NT2/D1 (cell line): Measurements from ENCODE around the gene CDKL5.
A peak's percentile ranks its signal among the peaks of the same experiment; 100 is the strongest.

ENCODE experiments used
- DNase-seq: peaks from one replicate; pipeline ENCODE4 v3.0.0-alpha.2; 2011; ENCODE audit warnings: low read depth, low spot score
- H3K27me3 ChIP-seq: 2 replicates; pipeline ENCODE4 v1.6.0; 2011; ENCODE audit warnings: mild to moderate bottlenecking; ENCODE audit not compliant: insufficient read length, insufficient read depth
- H3K36me3 ChIP-seq: 2 replicates; pipeline ENCODE4 v1.6.1; 2011; ENCODE audit warnings: mild to moderate bottlenecking, low read length, mixed read lengths; ENCODE audit not compliant: insufficient read depth, insufficient read length
- H3K4me1 ChIP-seq: 2 replicates; pipeline ENCODE4 v1.5.1; 2011; ENCODE audit not compliant: insufficient read depth, insufficient read length
- H3K4me3 ChIP-seq: 2 replicates; pipeline ENCODE4 v1.5.1; 2011; ENCODE audit warnings: low read depth; ENCODE audit not compliant: insufficient read length
- H3K9ac ChIP-seq: 2 replicates; pipeline ENCODE4 v1.6.0; 2011; ENCODE audit warnings: low read depth; ENCODE audit not compliant: insufficient read length
- H3K9me3 ChIP-seq: 2 replicates; pipeline ENCODE4 v1.5.1; 2011; ENCODE audit warnings: mild to moderate bottlenecking, low read length; ENCODE audit not compliant: insufficient read depth
- SUZ12 ChIP-seq: IDR thresholded peaks from 2 replicates; pipeline ENCODE4 v1.6.1; 2011; ENCODE audit not compliant: insufficient read length, insufficient read depth; ENCODE audit errors: extremely low read depth
- YY1 ChIP-seq: IDR thresholded peaks from 2 replicates; pipeline ENCODE4 v1.6.1; 2011; ENCODE audit not compliant: insufficient read length, insufficient read depth
- ZNF274 ChIP-seq: IDR thresholded peaks from 2 replicates; pipeline ENCODE4 v1.6.1; 2011; ENCODE audit warnings: mild to moderate bottlenecking, low read depth, low read length

The CDKL5 gene

GRCh38 chrX:18649498-18649951 lies 224.1 kb downstream of the CDKL5 start:
- Histone ChIP-seq H3K9me3 (no peaks in the 10 kb centered on the region), H3K36me3 (no peaks in the 10 kb centered on the region), H3K9ac (no peak overlapping the region), H3K27me3 (no peaks in the 10 kb centered on the region), H3K4me3 (no peak overlapping the region), H3K4me1 (no peaks in the 10 kb centered on the region)
- TF ChIP-seq YY1 (no peak), SUZ12 (no peak), ZNF274 (no peak)
- DNase-seq = peak; percentile 6

- no peaks in the 10 kb centered on the region for H3K27me3 ChIP-seq
- H3K9me3 ChIP-seq = no peaks in the 10 kb centered on the region
- TF ChIP-seq ZNF274 (no peak), SUZ12 (no peak), YY1 (no peak)
- H3K4me3 ChIP-seq = no peak overlapping the region
- H3K36me3 ChIP-seq = no peaks in the 10 kb centered on the region
- no peak overlapping the region for H3K9ac ChIP-seq
- DNase-seq = no peak
- no peaks in the 10 kb centered on the region for H3K4me1 ChIP-seq
These were observed 225.3 kb downstream of the CDKL5 start for GRCh38 chrX:18650662-18651061.

GRCh38 chrX:18652636-18653035 lies 227.2 kb downstream of the CDKL5 start:
- no peak for TF ChIP-seq ZNF274
- TF ChIP-seq YY1 = no peak
- no peak for TF ChIP-seq SUZ12
- no peaks in the 10 kb centered on the region for H3K27me3 ChIP-seq
- no peak for DNase-seq
- H3K4me3 ChIP-seq = no peak overlapping the region
- H3K9ac ChIP-seq = no peak overlapping the region
- H3K36me3 ChIP-seq = no peaks in the 10 kb centered on the region
- no peaks in the 10 kb centered on the region for H3K4me1 ChIP-seq
- H3K9me3 ChIP-seq = no peaks in the 10 kb centered on the region; the same call in 1 of the 2 replicates

DNA sequence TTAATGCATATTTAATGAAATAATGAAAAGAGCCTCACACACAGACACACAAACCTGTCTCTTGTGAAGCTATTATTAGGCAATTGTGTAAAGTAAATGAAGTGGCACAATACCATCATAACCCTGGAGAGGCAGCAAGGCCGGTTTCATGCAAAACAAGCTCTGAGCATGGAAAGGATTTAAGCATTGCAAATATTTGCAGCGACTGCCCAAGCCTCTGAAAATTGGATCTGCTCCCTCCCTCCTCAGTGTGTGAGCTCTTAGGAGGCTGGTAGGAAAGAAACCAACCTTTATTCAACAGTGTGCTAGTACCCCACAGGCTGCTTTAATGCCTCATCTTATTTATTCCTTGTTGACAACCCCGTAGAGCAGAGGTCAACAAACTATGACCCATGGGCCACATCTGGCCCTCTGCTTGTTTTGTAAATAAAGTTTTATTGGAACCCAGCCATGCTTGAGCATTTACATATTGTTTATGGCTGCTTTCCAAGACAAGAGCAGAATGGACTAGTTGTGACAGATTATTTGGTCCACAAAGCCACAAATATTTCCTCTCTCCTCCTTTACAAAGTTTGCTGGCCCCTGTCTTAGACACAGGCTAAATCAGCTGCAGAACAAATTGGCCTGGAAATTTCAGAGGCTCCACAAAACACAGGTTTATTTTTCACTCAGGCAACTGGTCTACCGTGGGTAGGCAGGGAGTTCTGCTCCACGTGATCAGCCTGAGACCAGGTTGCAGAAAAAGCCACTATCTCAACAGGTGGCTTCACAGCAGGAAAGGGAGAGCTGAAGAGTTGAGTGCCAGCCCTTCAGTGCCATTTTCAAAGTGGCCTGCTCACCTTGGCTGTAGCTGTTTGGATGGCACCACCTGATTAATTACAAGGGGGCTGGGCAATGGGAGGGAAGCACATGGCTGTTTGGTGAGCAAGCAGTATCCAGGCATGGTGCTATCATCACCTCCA lies 229.7 kb downstream of the CDKL5 start:
- no peak overlapping the region for H3K9ac ChIP-seq
- H3K4me3 ChIP-seq = no peak overlapping the region
- H3K27me3 ChIP-seq = no peaks in the 10 kb centered on the region
- no peak for TF ChIP-seq SUZ12
- TF ChIP-seq ZNF274 = no peak
- no peak for TF ChIP-seq YY1
- no peaks in the 10 kb centered on the region for H3K36me3 ChIP-seq
- no peak for DNase-seq
- no peaks in the 10 kb centered on the region for H3K4me1 ChIP-seq
- H3K9me3 ChIP-seq = no peaks in the 10 kb centered on the region; the same call in 1 of the 2 replicates

GRCh38 chrX:18661273-18661672 lies 235.9 kb downstream of the CDKL5 start:
- H3K4me3 ChIP-seq = no peak overlapping the region
- no peak overlapping the region for H3K9ac ChIP-seq
- DNase-seq = no peak
- no peaks in the 10 kb centered on the region for H3K27me3 ChIP-seq
- no peaks in the 10 kb centered on the region; the same call in 1 of the 2 replicates for H3K9me3 ChIP-seq
- H3K4me1 ChIP-seq = no peaks in the 10 kb centered on the region
- H3K36me3 ChIP-seq = no peaks in the 10 kb centered on the region
- TF ChIP-seq YY1 (no peak), ZNF274 (no peak), SUZ12 (no peak)

- H3K4me1 ChIP-seq = peaks cover 5% of the 10 kb centered on the region
- no peak for DNase-seq
- H3K9ac ChIP-seq = no peak overlapping the region
- H3K27me3 ChIP-seq = no peaks in the 10 kb centered on the region
- no peaks in the 10 kb centered on the region for H3K9me3 ChIP-seq
- no peaks in the 10 kb centered on the region for H3K36me3 ChIP-seq
- H3K4me3 ChIP-seq = no peak overlapping the region
- TF ChIP-seq YY1 (no peak), SUZ12 (no peak), ZNF274 (no peak)
These were observed 239.5 kb downstream of the CDKL5 start for GRCh38 chrX:18664947-18665346.

GRCh38 chrX:18666614-18667013 lies 241.2 kb downstream of the CDKL5 start:
- no peak for DNase-seq
- Histone ChIP-seq H3K9me3 (no peaks in the 10 kb centered on the region), H3K9ac (no peak overlapping the region), H3K36me3 (no peaks in the 10 kb centered on the region), H3K4me1 (peaks cover 5% of the 10 kb centered on the region), H3K4me3 (no peak overlapping the region), H3K27me3 (no peaks in the 10 kb centered on the region)
- TF ChIP-seq ZNF274 (no peak), SUZ12 (no peak), YY1 (no peak)
